HAP-1 (cell line): ENCODE measurements around the gene SAP30BP.
"Not testable (repeated sequence)": the region's sequence is repeated elsewhere in the genome, so short reads cannot be mapped to it uniquely, and the experiment has no call there.

Experiments
- DNase-seq, 2 experiments: peaks; one replicate each; pipeline ENCODE4 v3.0.0-alpha.2; 2016 to 2020; ENCODE audit warnings: low spot score in 2 of 2
- H3K27me3 ChIP-seq: fragments of 250-450 bp; sonication (Bioruptor Pico); 2 replicates; pipeline ENCODE4 v1.5.1; 2020; ENCODE audit warnings: low read depth, mild to moderate bottlenecking, moderate library complexity
- H3K36me3 ChIP-seq: fragments of 250-450 bp; sonication (Bioruptor Pico); replicated peaks from 2 replicates; pipeline ENCODE4 v1.5.1; 2020; ENCODE audit warnings: mild to moderate bottlenecking
- H3K4me1 ChIP-seq: fragments of 250-450 bp; sonication (Bioruptor Pico); 2 replicates; pipeline ENCODE4 v1.5.1; 2020; ENCODE audit warnings: mild to moderate bottlenecking
- H3K4me3 ChIP-seq: fragments of 250-450 bp; sonication (Bioruptor Pico); 2 replicates; pipeline ENCODE4 v1.5.1; 2020; ENCODE audit warnings: mild to moderate bottlenecking, moderate library complexity
- H3K9me3 ChIP-seq: fragments of 250-450 bp; sonication (Bioruptor Pico); 2 replicates; pipeline ENCODE4 v1.5.1; 2020; ENCODE audit warnings: mild to moderate bottlenecking, moderate library complexity
- in situ Hi-C: fragments of 300-500 bp; cut with MboI; formaldehyde crosslinking; loops from 3 replicates; pipeline ENCODE4 v1.14.3; 2020; ENCODE audit warnings: low sequenced_read_pairs, inconsistent platforms, mixed read lengths

Gene SAP30BP

GRCh38 chr17:75638039-75638438 is 29.1 kb upstream of the SAP30BP start:
- DNase-seq, H3K36me3 ChIP-seq, H3K4me3 ChIP-seq, H3K9me3 ChIP-seq, in situ Hi-C loops, H3K27me3 ChIP-seq: not testable (repeated sequence)
- peaks cover 19% of the 10 kb centered on the region for H3K4me1 ChIP-seq

GRCh38 chr17:75638893-75639292 is 28.2 kb upstream of the SAP30BP start:
- Histone ChIP-seq H3K4me3 (no peak overlapping the region), H3K27me3 (no peaks in the 10 kb centered on the region), H3K9me3 (no peaks in the 10 kb centered on the region), H3K36me3 (no peaks in the 10 kb centered on the region), H3K4me1 (peaks cover 17% of the 10 kb centered on the region)
- DNase-seq = no peak
- in situ Hi-C loops = no loop called here

GRCh38 chr17:75639327-75639726 is 27.8 kb upstream of the SAP30BP start:
- peaks cover 13% of the 10 kb centered on the region for H3K4me1 ChIP-seq
- in situ Hi-C loops = no loop called here
- no peaks in the 10 kb centered on the region for H3K9me3 ChIP-seq
- H3K27me3 ChIP-seq = no peaks in the 10 kb centered on the region
- no peaks in the 10 kb centered on the region for H3K36me3 ChIP-seq
- DNase-seq = no peak
- no peak overlapping the region for H3K4me3 ChIP-seq

GRCh38 chr17:75639771-75640555 is 27.2 kb upstream of the SAP30BP start:
- H3K4me3 ChIP-seq = no peak overlapping the region
- H3K9me3 ChIP-seq = no peaks in the 10 kb centered on the region
- no peaks in the 10 kb centered on the region for H3K27me3 ChIP-seq
- no peaks in the 10 kb centered on the region for H3K36me3 ChIP-seq
- peaks cover 11% of the 10 kb centered on the region for H3K4me1 ChIP-seq
- no peak for DNase-seq
- in situ Hi-C loops = no loop called here

GRCh38 chr17:75640556-75641119 is 26.5 kb upstream of the SAP30BP start:
- H3K4me1 ChIP-seq = peaks cover 11% of the 10 kb centered on the region
- in situ Hi-C loops = no loop called here
- H3K9me3 ChIP-seq = no peaks in the 10 kb centered on the region
- no peak overlapping the region for H3K4me3 ChIP-seq
- no peak for DNase-seq
- H3K27me3 ChIP-seq = no peaks in the 10 kb centered on the region
- H3K36me3 ChIP-seq = no peaks in the 10 kb centered on the region

GRCh38 chr17:75641343-75641742 is 25.8 kb upstream of the SAP30BP start:
- H3K4me3 ChIP-seq = no peak overlapping the region
- in situ Hi-C loops = no loop called here
- no peaks in the 10 kb centered on the region for H3K36me3 ChIP-seq
- H3K4me1 ChIP-seq = peaks cover 11% of the 10 kb centered on the region
- H3K27me3 ChIP-seq = no peaks in the 10 kb centered on the region
- no peak for DNase-seq
- H3K9me3 ChIP-seq = no peaks in the 10 kb centered on the region

- Histone ChIP-seq H3K36me3 (no peaks in the 10 kb centered on the region), H3K27me3 (no peaks in the 10 kb centered on the region), H3K4me1 (peaks cover 11% of the 10 kb centered on the region), H3K9me3 (no peaks in the 10 kb centered on the region), H3K4me3 (no peak overlapping the region)
- DNase-seq = no peak
- in situ Hi-C loops = no loop called here
Observed at GRCh38 chr17:75642182-75642783, 24.9 kb upstream of the SAP30BP start.

GRCh38 chr17:75642784-75643642 is 24.1 kb upstream of the SAP30BP start:
- in situ Hi-C loops = no loop called here
- Histone ChIP-seq H3K4me3 (no peak overlapping the region), H3K27me3 (no peaks in the 10 kb centered on the region), H3K36me3 (no peaks in the 10 kb centered on the region), H3K9me3 (no peaks in the 10 kb centered on the region), H3K4me1 (peaks cover 11% of the 10 kb centered on the region)
- DNase-seq = peak; percentile 81 to 84

- Histone ChIP-seq H3K36me3 (no peaks in the 10 kb centered on the region), H3K4me3 (no peak overlapping the region), H3K4me1 (peaks cover 11% of the 10 kb centered on the region), H3K9me3 (no peaks in the 10 kb centered on the region), H3K27me3 (no peaks in the 10 kb centered on the region)
- in situ Hi-C loops = no loop called here
- DNase-seq = no peak
Observed at GRCh38 chr17:75643643-75644017, 23.5 kb upstream of the SAP30BP start.

- Histone ChIP-seq H3K9me3 (no peaks in the 10 kb centered on the region), H3K36me3 (peaks cover 8% of the 10 kb centered on the region), H3K4me1 (peaks cover 11% of the 10 kb centered on the region), H3K27me3 (no peaks in the 10 kb centered on the region), H3K4me3 (no peak overlapping the region)
- no peak for DNase-seq
- in situ Hi-C loops = no loop called here
Observed at GRCh38 chr17:75645501-75645888, 21.6 kb upstream of the SAP30BP start.

- Histone ChIP-seq H3K36me3 (peaks cover 13% of the 10 kb centered on the region), H3K4me1 (peaks cover 11% of the 10 kb centered on the region), H3K27me3 (no peaks in the 10 kb centered on the region), H3K4me3 (no peak overlapping the region), H3K9me3 (no peaks in the 10 kb centered on the region)
- in situ Hi-C loops = no loop called here
- DNase-seq = no peak
Observed at GRCh38 chr17:75645889-75646637, 21.1 kb upstream of the SAP30BP start.

- H3K36me3 ChIP-seq = peaks cover 19% of the 10 kb centered on the region
- no peaks in the 10 kb centered on the region for H3K9me3 ChIP-seq
- H3K27me3 ChIP-seq = no peaks in the 10 kb centered on the region
- no peak for DNase-seq
- H3K4me3 ChIP-seq = no peak overlapping the region
- in situ Hi-C loops = no loop called here
- H3K4me1 ChIP-seq = peaks cover 11% of the 10 kb centered on the region
Observed at GRCh38 chr17:75646638-75646992, 20.5 kb upstream of the SAP30BP start.

GRCh38 chr17:75647061-75647460 is 20.1 kb upstream of the SAP30BP start:
- no peak for DNase-seq
- in situ Hi-C loops = no loop called here
- H3K36me3 ChIP-seq = peaks cover 21% of the 10 kb centered on the region
- H3K4me1 ChIP-seq = peaks cover 11% of the 10 kb centered on the region
- H3K9me3 ChIP-seq = no peaks in the 10 kb centered on the region
- H3K4me3 ChIP-seq = no peak overlapping the region
- no peaks in the 10 kb centered on the region for H3K27me3 ChIP-seq
